Lower leg skin (tissue), 4 donors: ENCODE results near the gene SLCO2B1. TPM values are rescaled to one million over a fixed set of nuclear protein-coding genes. Genes with fewer than 3 reads are reported as not detected.
A peak's percentile ranks its signal among the peaks of the same experiment; 100 is the strongest.

Source experiments
- DNase-seq, 2 donors: peaks; one replicate each; pipeline ENCODE4 v3.0.0-alpha.2; 2019; ENCODE audit warnings: low spot score in 2 of 2
- H3K4me3 ChIP-seq: fragments of 200-600 bp; sonication (generic); 2 replicates; pipeline ENCODE4 v1.5.1; 2017; ENCODE audit warnings: mild to moderate bottlenecking, low read depth; ENCODE audit not compliant: poor library complexity, severe bottlenecking
- CTCF ChIP-seq, 3 donors: fragments of 450-650 bp; IDR thresholded peaks; one replicate each; pipeline ENCODE4 v1.5.1; 2016; ENCODE audit warnings: antibody characterized with exemption in 3 of 3, mild to moderate bottlenecking in 3 of 3, moderate library complexity in 2 of 3
- POLR2A ChIP-seq, 2 donors: fragments of 450-650 bp; IDR thresholded peaks; one replicate each; pipeline ENCODE4 v1.6.1; 2016 to 2017; ENCODE audit warnings: antibody characterized with exemption in 2 of 2, mild to moderate bottlenecking in 1 of 2, moderate library complexity in 1 of 2
- WGBS, 2 donors: methylation state at CpG; one replicate each; pipeline ENCODE4 v1.1.5; 2018; 5-methylcytosine and 5-hydroxymethylcytosine counted together
- intact Hi-C: fragments of 100-400 bp; cut with DNase I; formaldehyde crosslinking; loops from one replicate; pipeline ENCODE4 v1.15.0; 2023; ENCODE audit warnings: low total_unique reads
- total RNA-seq, 4 donors: library from RNA; depleted of rRNA; stranded (reverse); fragments of >200 nt; gene quantifications; one replicate each; pipeline ENCODE4 v1.1.0, GENCODE V29; 2016

SLCO2B1 gene
- total RNA-seq, 4 donors from 2014 or later: 5.0 to 20.9 (median 12.5) TPM

GRCh38 chr11:75230621-75231020 lies 79.7 kb downstream of the SLCO2B1 start:
- no peak overlapping the region for H3K4me3 ChIP-seq
- WGBS, 2 donors: 76 to 91% methylated on average over 2 of the region's 2 CpGs
- intact Hi-C loops: no loop called here
- TF ChIP-seq POLR2A (IDR thresholded peaks at IDR 0.05) (no peak), CTCF (IDR thresholded peaks at IDR 0.05) (no peak)
- peak in 1 of 2 donors; percentile 61 for DNase-seq

GRCh38 chr11:75233754-75234172 lies 82.9 kb downstream of the SLCO2B1 start:
- TF ChIP-seq CTCF (IDR thresholded peaks at IDR 0.05) (no peak), POLR2A (IDR thresholded peaks at IDR 0.05) (no peak)
- peak in 1 of 2 donors; percentile 60 for DNase-seq
- H3K4me3 ChIP-seq: no peak overlapping the region
- intact Hi-C loops: no loop called here
- 45 to 55% methylated on average over 3 of the region's 3 CpGs for WGBS, 2 donors

GRCh38 chr11:75236062-75236461 lies 85.2 kb downstream of the SLCO2B1 start:
- TF ChIP-seq POLR2A (IDR thresholded peaks at IDR 0.05) (no peak), CTCF (IDR thresholded peaks at IDR 0.05) (no peak)
- peak in 1 of 2 donors; percentile 79 for DNase-seq
- 49 to 71% methylated on average over 8 of the region's 8 CpGs for WGBS, 2 donors
- intact Hi-C loops: no loop called here
- H3K4me3 ChIP-seq: no peak overlapping the region

GRCh38 chr11:75237050-75237449 lies 86.1 kb downstream of the SLCO2B1 start:
- intact Hi-C loops: no loop called here
- peak in 1 of 2 donors; percentile 64 for DNase-seq
- 82 to 83% methylated on average over 8 of the region's 8 CpGs for WGBS, 2 donors
- no peak for TF ChIP-seq POLR2A (IDR thresholded peaks at IDR 0.05)
- TF ChIP-seq CTCF (IDR thresholded peaks at IDR 0.05): no peak
- H3K4me3 ChIP-seq: no peak overlapping the region

GRCh38 chr11:75238595-75239440 lies 87.9 kb downstream of the SLCO2B1 start:
- 80 to 82% methylated on average over 9 of the region's 9 CpGs for WGBS, 2 donors
- no peak for TF ChIP-seq CTCF (IDR thresholded peaks at IDR 0.05)
- no peak for TF ChIP-seq POLR2A (IDR thresholded peaks at IDR 0.05)
- intact Hi-C loops: no loop called here
- H3K4me3 ChIP-seq: no peak overlapping the region
- DNase-seq: peak in 1 of 2 donors; percentile 54
